ENCODE measurements around the gene FTO.

Gene FTO

DNA sequence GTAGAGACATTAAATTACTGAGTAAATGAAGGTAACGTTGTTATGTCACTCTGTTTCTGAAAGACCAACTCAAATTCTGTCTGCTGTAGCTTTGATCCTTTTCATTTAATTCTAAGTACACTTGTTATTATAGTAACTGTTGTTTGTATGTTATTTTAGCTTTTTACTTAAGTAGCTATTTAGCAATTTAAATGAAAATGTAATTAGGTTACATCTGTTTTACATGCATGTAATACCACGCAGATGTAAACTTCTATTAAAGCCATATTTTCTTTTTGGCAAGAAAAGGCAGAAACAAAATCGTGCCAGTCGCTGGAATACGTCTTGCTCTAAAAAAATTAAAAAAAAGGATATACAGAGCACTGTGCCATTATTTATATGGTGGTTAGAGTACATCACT is 282.8 kb downstream of the FTO start:
- no peak for DNase-seq (ENCODE audit: extremely low read depth in 1 of 2, low read depth in 1 of 2)

DNA sequence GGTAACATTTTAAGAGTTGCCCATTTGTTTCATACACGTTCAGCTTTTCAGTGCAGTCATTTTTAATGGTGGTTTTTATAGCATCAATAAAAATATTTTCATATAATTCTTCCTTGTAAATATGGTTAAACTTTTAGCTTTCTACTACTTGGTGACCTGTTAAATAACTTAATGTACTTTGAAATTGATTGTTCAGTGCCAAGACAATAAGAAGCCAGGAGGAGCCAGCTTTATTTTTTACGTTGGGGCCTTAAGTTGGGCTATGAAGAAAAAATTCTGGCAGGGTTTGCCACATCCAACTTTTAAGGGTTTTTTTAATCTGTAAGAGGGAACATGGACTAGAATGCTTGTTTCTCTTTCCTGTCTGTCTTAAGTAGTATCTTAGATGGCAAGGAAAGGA is 284.2 kb downstream of the FTO start:
- no peak for DNase-seq (ENCODE audit: extremely low read depth in 1 of 2, low read depth in 1 of 2)

GRCh38 chr16:53989597-53989996 is 285.6 kb downstream of the FTO start:
- DNase-seq (ENCODE audit: extremely low read depth in 1 of 2, low read depth in 1 of 2): no peak

DNA sequence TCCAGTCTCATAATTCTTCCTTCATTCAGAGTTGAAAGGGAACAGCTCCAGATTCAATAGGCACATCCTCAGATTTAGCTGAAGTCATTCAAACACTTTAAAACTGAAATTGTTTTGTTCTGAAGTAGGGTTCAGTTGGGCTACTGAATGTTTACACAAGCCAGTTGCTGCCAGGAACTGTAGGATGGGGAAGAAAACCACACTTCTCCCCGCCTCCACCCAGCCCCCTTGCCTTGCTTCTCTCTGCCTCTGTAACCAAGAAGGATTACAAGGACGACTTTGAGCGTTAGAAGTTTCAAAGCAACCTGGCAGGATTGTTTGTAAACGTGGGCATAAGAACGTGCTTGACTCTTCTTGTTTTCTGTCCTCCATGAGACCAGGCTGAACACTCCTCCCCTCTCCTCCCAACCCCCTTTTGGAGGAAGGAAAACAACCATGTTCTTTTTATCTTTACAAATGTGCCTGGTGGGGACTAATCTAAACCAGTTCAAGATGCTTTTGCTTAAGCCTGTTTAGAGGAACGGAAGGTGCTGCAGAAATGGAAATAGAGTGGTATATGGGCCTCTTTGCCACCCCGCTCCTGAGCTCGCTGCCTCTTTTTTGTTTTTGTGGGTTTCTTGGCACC is 287.9 kb downstream of the FTO start:
- DNase-seq (ENCODE audit: extremely low read depth in 1 of 2, low read depth in 1 of 2): no peak

- DNase-seq (ENCODE audit: extremely low read depth in 1 of 2, low read depth in 1 of 2): no peak
Observed at GRCh38 chr16:53995378-53995777, 291.4 kb downstream of the FTO start.

- DNase-seq (ENCODE audit: extremely low read depth in 1 of 2, low read depth in 1 of 2): no peak
Observed at GRCh38 chr16:53996961-53997360, 293.0 kb downstream of the FTO start.

GRCh38 chr16:53998024-53998810 is 294.3 kb downstream of the FTO start:
- DNase-seq (ENCODE audit: extremely low read depth in 1 of 2, low read depth in 1 of 2): no peak

DNA sequence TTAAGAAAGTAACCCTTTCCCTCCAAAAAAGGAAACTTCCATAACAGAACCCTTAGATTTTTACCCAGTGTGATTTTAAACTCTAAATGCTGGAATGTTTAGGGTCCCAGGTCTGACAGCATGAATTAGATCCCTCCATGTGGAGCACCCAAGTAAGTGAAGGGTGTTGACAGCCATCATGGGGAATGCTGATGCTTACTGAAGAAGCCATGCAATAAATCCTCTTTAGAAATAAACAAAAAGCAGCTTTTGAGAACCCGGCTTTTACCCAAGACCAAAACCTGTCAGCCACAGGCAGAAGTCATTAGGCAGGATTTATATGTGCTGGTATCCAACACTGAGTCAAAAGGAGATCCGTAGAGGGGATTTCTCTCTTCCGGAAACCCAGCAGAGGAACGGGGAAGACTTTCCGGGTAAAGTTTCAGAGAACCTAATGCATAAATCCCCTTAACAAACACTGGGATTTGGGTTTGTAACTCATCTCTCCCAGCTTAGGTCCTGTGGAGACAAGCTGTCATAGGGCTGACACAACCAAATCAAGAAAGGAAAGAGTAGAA is 295.1 kb downstream of the FTO start:
- no peak for DNase-seq (ENCODE audit: extremely low read depth in 1 of 2, low read depth in 1 of 2)

DNA sequence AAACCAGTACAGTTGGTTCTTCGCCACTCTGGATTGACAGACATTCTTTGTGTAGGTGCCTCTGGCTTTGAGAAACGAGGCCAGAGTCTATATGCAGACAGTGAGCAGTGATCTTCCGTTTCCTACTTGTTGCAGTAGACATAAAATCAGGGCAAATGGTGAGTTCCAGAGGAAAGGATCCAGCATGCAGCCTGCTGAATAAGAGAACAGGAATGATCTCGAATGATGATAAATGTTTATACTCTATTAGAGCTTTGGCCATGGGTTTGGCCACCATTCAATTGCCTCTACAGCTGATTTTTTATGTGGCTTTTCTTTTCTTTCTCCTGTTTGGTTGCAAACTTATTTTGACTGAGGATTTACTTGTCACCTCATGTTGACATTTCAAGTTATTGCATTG is 295.9 kb downstream of the FTO start:
- no peak for DNase-seq (ENCODE audit: extremely low read depth in 1 of 2, low read depth in 1 of 2)

- DNase-seq (ENCODE audit: extremely low read depth in 1 of 2, low read depth in 1 of 2): no peak
Observed at GRCh38 chr16:54000361-54000760, 296.4 kb downstream of the FTO start.

DNA sequence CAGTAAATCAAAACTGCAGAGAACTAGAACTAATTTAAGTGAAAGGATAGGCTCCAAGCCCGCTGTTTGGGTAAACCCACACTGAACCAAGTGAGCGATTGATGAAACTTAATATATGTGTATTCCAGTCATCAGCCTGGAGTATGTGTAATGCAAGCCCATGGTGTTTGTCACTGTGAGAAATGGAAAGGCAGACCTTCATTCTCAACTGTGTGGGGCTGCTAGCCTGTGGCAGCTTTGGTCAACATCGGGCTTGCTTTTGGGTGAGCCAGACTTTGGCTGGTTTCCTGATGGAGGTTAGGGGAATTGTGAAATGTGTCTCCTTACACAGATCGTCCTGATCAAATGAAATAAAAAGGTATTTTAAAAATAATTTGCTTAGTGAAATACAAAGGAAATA is 302.7 kb downstream of the FTO start:
- no peak for DNase-seq (ENCODE audit: extremely low read depth in 1 of 2, low read depth in 1 of 2)

- DNase-seq (ENCODE audit: extremely low read depth in 1 of 2, low read depth in 1 of 2): no peak
Observed at GRCh38 chr16:54007504-54007903, 303.5 kb downstream of the FTO start.

GRCh38 chr16:54009464-54010176 is 305.7 kb downstream of the FTO start:
- no peak for DNase-seq (ENCODE audit: extremely low read depth in 1 of 2, low read depth in 1 of 2)

DNA sequence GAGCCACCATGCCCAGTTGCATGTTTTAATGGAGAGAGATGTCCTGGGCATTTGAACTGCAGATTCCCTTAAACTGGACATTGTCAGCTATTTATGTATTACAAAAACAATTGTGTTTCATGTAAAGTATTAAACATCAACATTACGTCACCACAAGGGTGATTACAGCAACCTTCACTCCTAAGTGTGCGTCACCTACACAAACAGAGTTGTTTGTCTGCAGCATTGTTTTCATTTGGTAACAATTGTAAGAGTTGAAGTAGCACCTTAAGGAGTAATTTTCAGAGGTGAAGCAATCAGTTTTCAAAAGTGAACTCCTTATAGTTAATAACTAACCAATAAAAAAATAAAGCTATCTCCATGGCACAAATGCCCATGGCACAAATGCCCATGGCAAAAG is 311.2 kb downstream of the FTO start:
- DNase-seq (ENCODE audit: extremely low read depth in 1 of 2, low read depth in 1 of 2): no peak

- no peak for DNase-seq (ENCODE audit: extremely low read depth in 1 of 2, low read depth in 1 of 2)
Observed at GRCh38 chr16:54022362-54022761, 318.4 kb downstream of the FTO start.

DNA sequence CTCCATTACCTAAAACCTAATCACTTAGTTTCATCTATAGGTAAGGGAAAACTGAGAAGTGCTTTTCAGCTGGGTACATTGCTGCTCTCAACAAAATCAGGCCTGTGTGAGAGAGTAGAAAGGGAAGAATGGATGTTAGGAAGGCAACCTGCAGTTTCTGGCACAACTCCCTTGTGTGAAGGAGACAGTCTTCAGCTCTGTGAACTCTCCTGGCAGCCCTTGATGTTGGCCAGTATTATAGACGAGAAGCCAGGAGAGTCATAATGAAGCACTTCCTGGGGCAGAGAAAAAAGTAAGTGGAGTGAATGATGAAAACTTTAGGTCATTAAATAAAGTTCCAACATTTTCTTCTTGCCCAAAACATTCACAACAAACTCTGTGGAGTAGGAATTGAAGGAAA is 322.5 kb downstream of the FTO start:
- no peak for DNase-seq (ENCODE audit: extremely low read depth in 1 of 2, low read depth in 1 of 2)

- DNase-seq (ENCODE audit: extremely low read depth in 1 of 2, low read depth in 1 of 2): no peak
Observed at GRCh38 chr16:54027062-54027461, 323.1 kb downstream of the FTO start.

- no peak for DNase-seq (ENCODE audit: extremely low read depth in 1 of 2, low read depth in 1 of 2)
Observed at GRCh38 chr16:54027558-54027957, 323.6 kb downstream of the FTO start.

GRCh38 chr16:54027995-54028394 is 324.0 kb downstream of the FTO start:
- DNase-seq (ENCODE audit: extremely low read depth in 1 of 2, low read depth in 1 of 2): no peak

- no peak for DNase-seq (ENCODE audit: extremely low read depth in 1 of 2, low read depth in 1 of 2)
Observed at GRCh38 chr16:54030451-54030850, 326.5 kb downstream of the FTO start.

- DNase-seq (ENCODE audit: extremely low read depth in 1 of 2, low read depth in 1 of 2): no peak
Observed at GRCh38 chr16:54031107-54031760, 327.3 kb downstream of the FTO start.
